ENCODE results near the gene CCT3. TPM values are rescaled to one million over a fixed set of nuclear protein-coding genes. Genes with fewer than 3 reads are reported as not detected.
A peak's percentile ranks its signal among the peaks of the same experiment; 100 is the strongest.

Gene CCT3
- total RNA-seq, 1 donor from 2014 or later, result 193 TPM

GRCh38 chr1:156305215-156305614 is 32.9 kb downstream of the CCT3 start:
- Mint-ChIP-seq H3K36me3 (ENCODE audit: unreplicated experiment) (peaks cover 13% of the 10 kb centered on the region), H3K9me3 (ENCODE audit: unreplicated experiment) (no peaks in the 10 kb centered on the region), H3K27me3 (ENCODE audit: unreplicated experiment) (no peaks in the 10 kb centered on the region), H3K4me3 (ENCODE audit: unreplicated experiment) (no peak overlapping the region), H3K4me1 (ENCODE audit: unreplicated experiment) (no peaks in the 10 kb centered on the region), H3K27ac (ENCODE audit: unreplicated experiment) (no peak overlapping the region)
- no peak for TF ChIP-seq CTCF (IDR thresholded peaks at IDR 0.05)
- DNase-seq (ENCODE audit: extremely low spot score, unreplicated experiment), result no peak

GRCh38 chr1:156303241-156303640 is 34.9 kb downstream of the CCT3 start:
- no peak for DNase-seq (ENCODE audit: extremely low spot score, unreplicated experiment)
- peaks cover 12% of the 10 kb centered on the region for H3K36me3 Mint-ChIP-seq (ENCODE audit: unreplicated experiment)
- no peak for TF ChIP-seq CTCF (IDR thresholded peaks at IDR 0.05)
- H3K27ac Mint-ChIP-seq (ENCODE audit: unreplicated experiment), result no peak overlapping the region
- no peak overlapping the region for H3K4me3 Mint-ChIP-seq (ENCODE audit: unreplicated experiment)
- no peaks in the 10 kb centered on the region for H3K9me3 Mint-ChIP-seq (ENCODE audit: unreplicated experiment)
- H3K4me1 Mint-ChIP-seq (ENCODE audit: unreplicated experiment), result no peaks in the 10 kb centered on the region
- H3K27me3 Mint-ChIP-seq (ENCODE audit: unreplicated experiment), result no peaks in the 10 kb centered on the region

GRCh38 chr1:156298852-156299357 is 39.2 kb downstream of the CCT3 start, which contains the start of gene VHLL:
Gene VHLL (minus strand): TSS chr1:156299307. CDS start chr1:156299189, 118 bp downstream.
- H3K27me3 Mint-ChIP-seq (ENCODE audit: unreplicated experiment), result no peaks in the 10 kb centered on the region
- no peaks in the 10 kb centered on the region for H3K9me3 Mint-ChIP-seq (ENCODE audit: unreplicated experiment)
- H3K4me1 Mint-ChIP-seq (ENCODE audit: unreplicated experiment), result peaks cover 16% of the 10 kb centered on the region
- no peak within 1 kb of the TSS for H3K27ac Mint-ChIP-seq (ENCODE audit: unreplicated experiment)
- no peak within 1 kb of the TSS for H3K4me3 Mint-ChIP-seq (ENCODE audit: unreplicated experiment)
- TF ChIP-seq CTCF (IDR thresholded peaks at IDR 0.05), result no peak
- DNase-seq (ENCODE audit: extremely low spot score, unreplicated experiment), result no peak
- no peaks in the 10 kb centered on the region for H3K36me3 Mint-ChIP-seq (ENCODE audit: unreplicated experiment)

GRCh38 chr1:156295391-156295947 is 42.6 kb downstream of the CCT3 start, which contains the start of gene GLMP:
Gene GLMP (minus strand): TSS chr1:156295679. CDS start chr1:156295645, 34 bp downstream.
- H3K9me3 Mint-ChIP-seq (ENCODE audit: unreplicated experiment), result no peaks in the 10 kb centered on the region
- H3K27me3 Mint-ChIP-seq (ENCODE audit: unreplicated experiment), result no peaks in the 10 kb centered on the region
- H3K4me3 Mint-ChIP-seq (ENCODE audit: unreplicated experiment), result peak within 1 kb of the TSS; percentile 87
- no peaks in the 10 kb centered on the region for H3K36me3 Mint-ChIP-seq (ENCODE audit: unreplicated experiment)
- TF ChIP-seq CTCF (IDR thresholded peaks at IDR 0.05), result no peak
- peaks cover 29% of the 10 kb centered on the region for H3K4me1 Mint-ChIP-seq (ENCODE audit: unreplicated experiment)
- H3K27ac Mint-ChIP-seq (ENCODE audit: unreplicated experiment), result peak within 1 kb of the TSS; percentile 78
- no peak for DNase-seq (ENCODE audit: extremely low spot score, unreplicated experiment)

- H3K4me3 Mint-ChIP-seq (ENCODE audit: unreplicated experiment), result no peak overlapping the region
- no peak for TF ChIP-seq CTCF (IDR thresholded peaks at IDR 0.05)
- no peaks in the 10 kb centered on the region for H3K27me3 Mint-ChIP-seq (ENCODE audit: unreplicated experiment)
- H3K4me1 Mint-ChIP-seq (ENCODE audit: unreplicated experiment), result peaks cover 34% of the 10 kb centered on the region
- H3K9me3 Mint-ChIP-seq (ENCODE audit: unreplicated experiment), result no peaks in the 10 kb centered on the region
- H3K27ac Mint-ChIP-seq (ENCODE audit: unreplicated experiment), result no peak overlapping the region
- peaks cover 7% of the 10 kb centered on the region for H3K36me3 Mint-ChIP-seq (ENCODE audit: unreplicated experiment)
- no peak for DNase-seq (ENCODE audit: extremely low spot score, unreplicated experiment)
Measured at GRCh38 chr1:156293895-156294294, 44.2 kb downstream of the CCT3 start.

All from osteocyte (in vitro differentiated cells).